Pancreas (tissue), 10 donors: ENCODE data around the gene PRXL2A. TPM values are rescaled to one million over a fixed set of nuclear protein-coding genes. Genes with fewer than 3 reads are reported as not detected.
A peak's percentile ranks its signal among the peaks of the same experiment; 100 is the strongest.

ENCODE experiments used
- ATAC-seq, 4 donors: fragments of 200-7000 bp; cut with Tn5 transposase; one replicate each; pipeline versions ENCODE4 v1.8.0 to v1.9.1; 2020; ENCODE audit warnings: mild to moderate bottlenecking in 4 of 4, moderate library complexity in 4 of 4
- DNase-seq, 6 donors: peaks; one replicate each; pipeline ENCODE4 v3.0.0-alpha.2; 2020
- FAIRE-seq: peaks from 2 replicates; lab custom pipeline; 2012; peaks lifted over from hg19 to GRCh38; lab: Jason Lieb, UNC
- H3K27ac ChIP-seq, 4 donors: fragments of 200-600 bp; sonication (generic); 1 replicate in 3 of 4; 2 replicates in 1 of 4; pipeline versions ENCODE4 v1.5.0 to v1.8.0; 2020
- H3K27me3 ChIP-seq, 4 donors: fragments of 200-600 bp; one replicate each; pipeline ENCODE4 v1.8.0; 2021
- H3K36me3 ChIP-seq, 3 donors: fragments of 200-600 bp; sonication (generic) in 1 of 3; one replicate each; pipeline versions ENCODE4 v1.5.0 to v1.8.0; 2020 to 2021
- H3K4me1 ChIP-seq, 3 donors: fragments of 200-600 bp; one replicate each; pipeline ENCODE4 v1.8.0; 2021
- H3K4me3 ChIP-seq, 4 donors: fragments of 200-600 bp; sonication (generic) in 2 of 4; one replicate each; pipeline versions ENCODE4 v1.5.0 to v1.8.0; 2020 to 2021
- H3K9me3 ChIP-seq, 4 donors: fragments of 200-600 bp; one replicate each; pipeline ENCODE4 v1.8.0; 2021
- CTCF ChIP-seq, 4 donors: fragments of 200-600 bp; sonication (generic) in 3 of 4; IDR thresholded peaks; one replicate each; pipeline versions ENCODE4 v1.5.0 to v1.8.0; 2021; ENCODE audit warnings: antibody characterized with exemption in 4 of 4
- WGBS, 2 donors: extraction: QIAGEN DNeasy Blood & Tissue Kit; methylation state at CpG; one replicate each; pipeline ENCODE4 v1.1.7; 2013; 5-methylcytosine and 5-hydroxymethylcytosine counted together
- intact Hi-C, 3 donors: fragments of 100-400 bp; cut with DNase I; formaldehyde crosslinking; loops; one replicate each; pipeline versions ENCODE4 v1.11.1 to v1.14.2; 2022
- polyA plus RNA-seq, 2 donors: library from polyadenylated mRNA; stranded (reverse); fragments of 200-250 nt; gene quantifications; one replicate each; pipeline ENCODE4 v1.2.3, GENCODE V29; 2013
- total RNA-seq, 6 donors: library from RNA; stranded (reverse); fragmentation: NEBNext Ultra II Directional in 4 of 6; extraction: Animal tissue kit (Norgen Biotek cat#: 25700) in 4 of 6; gene quantifications; one replicate each; pipeline versions ENCODE4 v1.2.1 to v1.2.4, GENCODE V29; 2021 to 2023
- donor health status: healthy with polysubstance abuse.
- donor health status: DM: no; HTN: no; CAD: no; lungs with moderate emphysema.
- donor health status: DM: no; HTN: no; CAD: no.
- donor health status: control.
- donor health status: control.
- donor health status: Bipolar disorder and iron deficiency.
- donor health status: DM: yes; HTN: yes; CAD: no.
- donor health status: DM: no; HTN: no; CAD: no.
- donor health status: DM: no; HTN: no; CAD: no.
- donor health status: DM: yes; HTN: yes; CAD: no.

PRXL2A gene
- total and polyA plus RNA-seq, 8 donors: 18.2 to 39.8 (median 26.8) TPM

GRCh38 chr10:80454513-80455460 is 46.4 kb downstream of the PRXL2A start:
- intact Hi-C loops: no loop called here
- peak; percentile 64 to 90 (median 72) for DNase-seq

GRCh38 chr10:80455461-80456349 is 47.4 kb downstream of the PRXL2A start:
- no peaks in the 10 kb centered on the region for H3K9me3 ChIP-seq
- no peak for TF ChIP-seq CTCF (IDR thresholded peaks at IDR 0.05)
- intact Hi-C loops: no loop called here
- FAIRE-seq (no peak), DNase-seq (no peak), ATAC-seq (no peak)
- no peaks in the 10 kb centered on the region for H3K27me3 ChIP-seq
- peaks cover 25 to 56% (median 36%) of the 10 kb centered on the region in 3 donors for H3K4me1 ChIP-seq
- H3K36me3 ChIP-seq: no peaks in the 10 kb centered on the region
- peak overlapping the region; percentile 16 to 97 (median 92) for H3K27ac ChIP-seq
- 39 to 51% methylated on average over 13 of the region's 13 CpGs for WGBS, 2 donors
- peak overlapping the region; percentile 74 to 95 (median 80) for H3K4me3 ChIP-seq

More at GRCh38 chr10:80454513-80455460, 46.4 kb downstream of the PRXL2A start:
- Histone ChIP-seq H3K4me1 (peaks cover 16 to 48% (median 28%) of the 10 kb centered on the region in 3 donors), H3K36me3 (no peaks in the 10 kb centered on the region), H3K9me3 (no peaks in the 10 kb centered on the region), H3K4me3 (peak overlapping the region; percentile 74 to 95 (median 80)), H3K27ac (peak overlapping the region; percentile 89 to 97 (median 92)), H3K27me3 (no peaks in the 10 kb centered on the region)
- WGBS, 2 donors: 0% methylated on average over 75 to 81 of the region's 81 CpGs
- TF ChIP-seq CTCF (IDR thresholded peaks at IDR 0.05): no peak
- ATAC-seq: peak; percentile 52 to 61 (median 58)
- no peak for FAIRE-seq

- intact Hi-C loops: no loop called here
- FAIRE-seq: no peak
- H3K36me3 ChIP-seq: no peaks in the 10 kb centered on the region
- no peaks in the 10 kb centered on the region for H3K9me3 ChIP-seq
- peak overlapping the region; percentile 25 to 85 (median 60) for H3K27ac ChIP-seq
- ATAC-seq: no peak
- no peaks in the 10 kb centered on the region for H3K27me3 ChIP-seq
- no peak for TF ChIP-seq CTCF (IDR thresholded peaks at IDR 0.05)
- peaks cover 42 to 75% (median 53%) of the 10 kb centered on the region in 3 donors for H3K4me1 ChIP-seq
- 80 to 81% methylated on average over 8 of the region's 8 CpGs for WGBS, 2 donors
- no peak overlapping the region for H3K4me3 ChIP-seq
- no peak for DNase-seq
Observed at GRCh38 chr10:80457554-80458262, 49.4 kb downstream of the PRXL2A start.

GRCh38 chr10:80458263-80458625 is 49.9 kb downstream of the PRXL2A start:
- peak overlapping the region; percentile 25 to 85 (median 60) for H3K27ac ChIP-seq
- no peak overlapping the region for H3K4me3 ChIP-seq

More at GRCh38 chr10:80458263-80458625, 49.9 kb downstream of the PRXL2A start:
- FAIRE-seq: no peak
- TF ChIP-seq CTCF (IDR thresholded peaks at IDR 0.05): no peak
- no peak for ATAC-seq
- Histone ChIP-seq H3K4me1 (peaks cover 47 to 76% (median 52%) of the 10 kb centered on the region in 3 donors), H3K9me3 (no peaks in the 10 kb centered on the region), H3K36me3 (no peaks in the 10 kb centered on the region), H3K27me3 (no peaks in the 10 kb centered on the region)
- DNase-seq: no peak
- WGBS, 2 donors: 33 to 38% methylated on average over 4 of the region's 4 CpGs
- intact Hi-C loops: no loop called here
